K562 treated with DMSO at 1 percent for 24 hours (cell line): Measurements from ENCODE around the gene STAT3. TPM values are rescaled to one million over a fixed set of nuclear protein-coding genes. Genes with fewer than 3 reads are reported as not detected.

Experiments used
- total RNA-seq: library from RNA; unstranded; fragments of 300-600 nt; gene quantifications from 2 replicates; pipeline ENCODE4 v1.2.3, GENCODE V29; 2022; ENCODE audit warnings: low read depth; ENCODE audit not compliant: insufficient read depth

Gene STAT3
- total RNA-seq, result 73.6 and 78.5 TPM in 2 replicates

DNA sequence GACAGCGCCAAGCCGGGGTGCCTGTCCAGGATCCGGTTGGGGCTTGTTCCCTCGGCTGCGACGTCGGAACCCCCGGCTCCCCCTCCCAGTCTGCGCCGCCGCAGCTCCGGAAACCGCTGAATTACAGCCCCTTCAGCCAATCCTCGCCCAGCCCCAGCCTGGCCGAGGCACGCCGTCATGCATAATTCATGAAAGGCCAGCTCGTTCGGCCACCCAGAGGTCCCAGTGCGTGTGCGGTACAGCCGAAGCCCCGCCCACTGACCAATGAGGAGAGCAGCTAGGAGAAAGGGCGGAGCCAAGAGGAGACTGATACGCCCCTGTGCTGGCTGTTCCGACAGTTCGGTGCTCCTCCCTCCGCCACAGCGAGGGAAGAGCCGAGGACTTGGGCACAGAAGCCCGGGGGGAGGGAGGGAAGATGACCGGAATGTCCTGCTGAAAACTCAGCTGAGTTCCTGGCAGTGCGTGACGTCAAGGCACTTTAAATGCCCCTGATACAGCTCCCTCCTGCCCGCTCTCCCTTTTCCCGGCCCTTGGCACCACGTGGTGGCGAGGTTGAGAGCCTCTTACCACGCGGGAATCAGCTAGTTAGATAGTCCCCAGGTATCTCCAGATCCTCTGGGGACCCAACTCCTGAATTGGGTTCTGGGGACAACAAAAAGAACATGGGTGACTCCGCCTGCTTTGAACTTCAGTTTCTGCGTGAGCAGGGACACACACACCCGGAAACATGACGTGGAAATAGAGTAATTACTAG is at the start of gene STAT3:
Gene STAT3, minus strand, starts transcription at position 62 of the 754 bp plus-strand sequence. CDS start 39,926 bp downstream, outside the sequence.

DNA sequence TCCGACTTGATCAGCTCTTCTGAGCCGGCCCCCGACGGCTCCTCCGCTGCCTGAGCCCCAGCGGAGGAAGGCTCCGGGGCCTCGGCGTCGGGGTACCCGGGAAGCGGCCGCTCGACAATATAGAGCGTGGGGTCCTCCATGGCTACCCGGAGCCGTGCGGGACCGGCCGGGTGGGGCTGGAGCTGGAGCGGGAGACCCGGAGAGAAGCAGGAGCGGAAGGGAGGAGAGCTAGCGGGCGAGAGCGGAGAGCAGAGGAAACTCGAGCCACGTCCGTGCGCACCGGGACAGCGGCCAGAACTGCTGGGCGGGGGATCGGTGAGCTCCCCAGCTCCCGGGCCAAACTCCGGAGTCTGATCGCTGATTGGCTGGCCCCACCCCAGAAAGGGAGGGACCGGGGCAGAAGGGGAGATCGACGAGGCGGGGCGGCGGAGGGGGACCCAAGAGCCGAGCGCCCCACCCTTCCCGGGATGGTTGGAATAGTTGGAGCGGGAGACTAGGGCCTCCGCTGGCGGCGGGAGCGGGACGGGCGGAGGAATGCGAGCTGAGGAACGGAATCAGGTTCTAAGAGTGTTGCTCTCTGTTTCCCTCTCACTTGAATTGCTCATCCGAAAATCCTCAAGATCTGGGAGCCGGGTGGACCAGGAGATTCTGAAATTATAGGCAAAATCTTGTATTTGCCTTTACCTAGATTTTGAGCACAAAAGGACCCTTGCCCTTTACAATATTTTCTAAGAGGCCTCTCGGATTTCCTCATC is 34.9 kb upstream of the STAT3 start, which contains the start of gene CAVIN1:
Gene CAVIN1, minus strand, starts transcription at position 299 of the 755 bp plus-strand sequence. Its CDS starts 159 bp downstream, at position 140.

DNA sequence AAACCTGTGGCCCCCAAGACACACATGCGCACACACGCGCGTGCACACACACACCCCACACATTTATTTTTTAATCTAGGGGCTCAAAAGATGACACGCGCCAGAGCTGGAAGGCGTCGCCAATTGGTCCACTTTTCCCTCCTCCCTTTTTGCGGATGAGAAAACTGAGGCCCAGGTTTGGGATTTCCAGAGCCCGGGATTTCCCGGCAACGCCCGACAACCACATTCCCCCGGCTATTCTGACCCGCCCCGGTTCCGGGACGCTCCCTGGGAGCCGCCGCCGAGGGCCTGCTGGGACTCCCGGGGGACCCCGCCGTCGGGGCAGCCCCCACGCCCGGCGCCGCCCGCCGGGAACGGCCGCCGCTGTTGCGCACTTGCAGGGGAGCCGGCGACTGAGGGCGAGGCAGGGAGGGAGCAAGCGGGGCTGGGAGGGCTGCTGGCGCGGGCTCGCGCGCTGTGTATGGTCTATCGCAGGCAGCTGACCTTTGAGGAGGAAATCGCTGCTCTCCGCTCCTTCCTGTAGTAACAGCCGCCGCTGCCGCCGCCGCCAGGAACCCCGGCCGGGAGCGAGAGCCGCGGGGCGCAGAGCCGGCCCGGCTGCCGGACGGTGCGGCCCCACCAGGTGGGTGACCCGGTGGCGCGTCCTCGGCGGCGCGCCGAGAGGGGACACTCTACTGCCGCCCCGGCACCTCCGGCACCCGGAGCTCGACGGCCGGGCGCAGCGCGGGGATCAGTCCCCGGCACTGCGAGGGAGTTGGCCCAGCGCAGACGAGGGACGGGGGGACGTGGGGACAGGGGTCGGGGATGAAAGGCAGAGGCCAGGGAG is 100.1 kb downstream of the STAT3 start, which contains the start of gene STAT5A:
Gene STAT5A, plus strand, starts transcription at position 522 of the 826 bp plus-strand sequence. CDS start 914 bp downstream, outside the sequence.

DNA sequence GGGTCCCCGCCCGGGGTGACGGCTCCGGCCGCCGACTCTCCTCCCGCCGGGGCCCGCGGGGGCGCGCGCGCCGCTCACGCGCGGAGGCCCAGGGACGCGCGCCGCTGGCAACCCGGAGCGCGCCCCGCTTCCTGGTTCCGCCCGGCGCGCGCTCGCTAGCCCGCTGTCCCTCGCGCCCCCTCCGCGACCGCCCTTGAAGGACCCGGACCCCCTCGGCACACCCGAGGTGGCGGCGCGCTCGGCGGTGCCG is 112.0 kb downstream of the STAT3 start, which contains the start of gene STAT5B:
Gene STAT5B, minus strand, starts transcription at position 33 of the 250 bp plus-strand sequence. CDS start 44,264 bp downstream, outside the sequence.

Other genes with a start within 250 kb of the STAT3 start
- 167 and 173 TPM in 2 replicates for gene RAB5C, start 233.5 kb downstream of the STAT3 start, total RNA-seq
- 0.10 and 0.15 TPM in 2 replicates for gene KCNH4, start 207.3 kb downstream of the STAT3 start, total RNA-seq
- gene HCRT, start 203.0 kb downstream of the STAT3 start, total RNA-seq, result not detected in 2 replicates
- gene GHDC, start 193.9 kb downstream of the STAT3 start, total RNA-seq, result 27.7 and 28.0 TPM in 2 replicates
- gene STAT5B, start 112.1 kb downstream of the STAT3 start, total RNA-seq, result 68.1 and 71.7 TPM in 2 replicates
- gene STAT5A, start 99.9 kb downstream of the STAT3 start, total RNA-seq, result 115 and 116 TPM in 2 replicates
- gene CAVIN1, start 34.8 kb upstream of the STAT3 start, total RNA-seq, result 84.8 and 91.7 TPM in 2 replicates
- gene ATP6V0A1, start 70.4 kb upstream of the STAT3 start, total RNA-seq, result 64.8 and 65.7 TPM in 2 replicates
- 23.6 and 24.1 TPM in 2 replicates for gene NAGLU, start 147.8 kb upstream of the STAT3 start, total RNA-seq
- gene HSD17B1, start 164.5 kb upstream of the STAT3 start, total RNA-seq, result 7.3 and 15.9 TPM in 2 replicates
- gene COASY, start 173.7 kb upstream of the STAT3 start, total RNA-seq, result 129 and 133 TPM in 2 replicates
- 40.3 and 43.2 TPM in 2 replicates for gene MLX, start 178.7 kb upstream of the STAT3 start, total RNA-seq
- 45.6 and 52.2 TPM in 2 replicates for gene PSMC3IP, start 189.3 kb upstream of the STAT3 start, total RNA-seq
- gene RETREG3, start 220.9 kb upstream of the STAT3 start, total RNA-seq, result 25.5 and 26.8 TPM in 2 replicates
- gene TUBG1, start 221.2 kb upstream of the STAT3 start, total RNA-seq, result 193 and 202 TPM in 2 replicates